ENCODE results near the gene H3-3A. TPM values are rescaled to one million over a fixed set of nuclear protein-coding genes. Genes with fewer than 3 reads are reported as not detected.

Gene H3-3A
- total RNA-seq, 1 experiment from 2014 or later: 1,129 TPM

DNA sequence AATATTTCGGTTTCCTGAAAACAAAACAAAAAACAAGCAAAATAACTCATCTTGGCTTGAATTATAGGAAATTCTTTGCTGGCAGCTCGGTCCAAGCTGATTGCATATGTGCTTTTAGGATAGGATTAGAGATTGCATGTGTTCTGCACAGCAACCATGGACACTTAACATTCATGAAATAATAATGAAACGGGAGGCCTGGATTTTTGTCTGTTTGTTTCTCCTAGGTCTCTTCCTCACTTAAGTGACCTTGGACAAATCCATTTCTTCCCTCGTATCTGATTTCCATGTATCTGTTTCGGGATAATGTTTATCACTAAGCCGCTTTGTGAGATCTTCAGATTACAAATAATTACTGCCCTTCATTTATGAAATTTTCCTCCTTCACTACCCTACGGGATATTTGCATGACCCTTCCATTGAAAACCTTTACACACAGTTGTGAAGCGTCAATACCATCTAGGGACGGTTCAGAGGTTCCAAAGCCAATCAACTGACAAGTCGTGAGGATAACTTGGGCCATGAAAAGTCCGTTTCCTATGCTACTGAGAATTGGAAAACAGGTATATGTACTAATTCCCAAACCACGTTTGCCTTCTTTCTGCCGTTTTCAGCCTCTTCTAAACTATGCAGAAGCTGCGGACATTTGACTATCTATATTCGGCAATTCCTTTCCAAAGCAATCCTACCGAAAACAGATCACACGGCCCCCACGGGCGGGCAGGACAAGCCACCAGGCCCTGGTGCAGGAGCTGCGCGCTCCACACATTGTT, 1.3 kb upstream of the H3-3A start:
- Histone ChIP-seq H4K8ac (replicated peaks; ENCODE audit: insufficient read length, low read depth, low read length) (no peak overlapping the region), H3K27me3 (ENCODE audit: insufficient read depth, low read length) (no peaks in the 10 kb centered on the region), H2AK5ac (ENCODE audit: insufficient read length, low read length) (no peak overlapping the region), H3K23me2 (ENCODE audit: insufficient read length, low read depth, low read length, poor library complexity, severe bottlenecking) (peaks cover 13% of the 10 kb centered on the region), H3K23ac (ENCODE audit: insufficient read length, low read depth, low read length) (no peak overlapping the region), H4K91ac (ENCODE audit: insufficient read length, low read depth, low read length) (no peak overlapping the region), H3K9ac (ENCODE audit: extremely low read depth, insufficient read length, low read length) (peak overlapping the region; percentile 85), H3K4me2 (ENCODE audit: insufficient read depth, insufficient read length, low read length) (peak overlapping the region; percentile 89), H3K79me2 (ENCODE audit: insufficient read depth, low read length) (peaks cover 28% of the 10 kb centered on the region), H3K79me1 (ENCODE audit: insufficient read depth, low read depth, low read length, poor library complexity, severe bottlenecking) (no peaks in the 10 kb centered on the region), H2AFZ (ENCODE audit: low read length) (no peak overlapping the region), H3K56ac (ENCODE audit: insufficient read length, low read depth, low read length) (no peak overlapping the region), H3K18ac (ENCODE audit: insufficient read length, low read depth, low read length) (peak overlapping the region; percentile 94), H3K14ac (ENCODE audit: insufficient read depth, low read length) (peak overlapping the region; percentile 95; the same call in 1 of the 2 replicates), H2BK12ac (ENCODE audit: insufficient read length, low read depth, low read length) (no peak overlapping the region), H2BK15ac (ENCODE audit: low read depth, low read length) (no peak overlapping the region), H3K4ac (ENCODE audit: low read depth, low read length) (no peak overlapping the region; the same call in 1 of the 2 replicates), H4K5ac (ENCODE audit: insufficient read length, low read depth, low read length) (no peak overlapping the region), H3K4me1 (ENCODE audit: insufficient read depth, low read length) (no peaks in the 10 kb centered on the region), H4K20me1 (ENCODE audit: control insufficient read depth, insufficient read depth, insufficient read length) (no peaks in the 10 kb centered on the region), H3T11ph (ENCODE audit: low read length) (no peak overlapping the region), H2BK120ac (ENCODE audit: low read depth, low read length, poor library complexity, severe bottlenecking) (no peak overlapping the region), H3K27ac (ENCODE audit: insufficient read length, low read depth, low read length) (peak overlapping the region; percentile 31), H2BK20ac (ENCODE audit: low read depth, low read length, poor library complexity, severe bottlenecking) (no peak overlapping the region), H2BK5ac (ENCODE audit: insufficient read length, low read length) (peak overlapping the region; percentile 23), H3K9me3 (ENCODE audit: control insufficient read depth, low read depth, low read length) (no peaks in the 10 kb centered on the region)
- H3K9me3 Mint-ChIP-seq: peaks cover 0 to 7% of the 10 kb centered on the region in 2 experiments; a peak in 2 of 5 replicates
- H3K36me3 Mint-ChIP-seq (ENCODE audit: insufficient read depth in 1 of 3, low read depth in 3 of 3): peaks cover 32 to 57% (median 44%) of the 10 kb centered on the region in 3 experiments
- TF ChIP-seq CTCF (conservative IDR thresholded peaks at IDR 0.05): no peak
- peak overlapping the region; percentile 83 to 90 for H3K4me3 Mint-ChIP-seq
- H3K27me3 Mint-ChIP-seq (ENCODE audit: low read depth): no peaks in the 10 kb centered on the region; the same call in 1 of the 2 replicates
- H3K27ac Mint-ChIP-seq: peak overlapping the region; percentile 96 to 98 (median 98)
- no CpG with 5 or more reads among the region's 21 CpGs for WGBS (ENCODE audit: extremely low coverage, insufficient read length, low lambda C conversion rate)
- peaks cover 22 to 24% of the 10 kb centered on the region in 2 experiments for H3K4me1 Mint-ChIP-seq
- DNase-seq: no peak
